ENCODE data around the gene TBC1D26.
"Not testable (repeated sequence)": the region's sequence is repeated elsewhere in the genome, so short reads cannot be mapped to it uniquely, and the experiment has no call there.

The TBC1D26 gene

GRCh38 chr17:15742921-15743320, 10.8 kb downstream of the TBC1D26 start:
- no peak for DNase-seq

- DNase-seq: no peak
Measured at GRCh38 chr17:15744074-15744676, 12.1 kb downstream of the TBC1D26 start.

GRCh38 chr17:15744885-15745284, 12.8 kb downstream of the TBC1D26 start:
- no peak for DNase-seq

- DNase-seq: not testable (repeated sequence)
Measured at GRCh38 chr17:15749403-15749802, 17.3 kb downstream of the TBC1D26 start.

GRCh38 chr17:15768865-15769533, 36.9 kb downstream of the TBC1D26 start:
- not testable (repeated sequence) for DNase-seq

GRCh38 chr17:15770679-15771078, 38.6 kb downstream of the TBC1D26 start:
- DNase-seq: not testable (repeated sequence)

- no peak for DNase-seq
Measured at GRCh38 chr17:15776871-15777270, 44.8 kb downstream of the TBC1D26 start.

- no peak for DNase-seq
Measured at GRCh38 chr17:15777297-15777696, 45.2 kb downstream of the TBC1D26 start.

GRCh38 chr17:15777717-15778116, 45.6 kb downstream of the TBC1D26 start:
- DNase-seq: no peak

- no peak for DNase-seq
Measured at GRCh38 chr17:15779119-15779518, 47.0 kb downstream of the TBC1D26 start.

GRCh38 chr17:15780188-15780587, 48.1 kb downstream of the TBC1D26 start:
- DNase-seq: no peak

- peak in 7 of 58 donors; percentile 2 to 19 (median 12) for DNase-seq
Measured at GRCh38 chr17:15782866-15783265, 50.8 kb downstream of the TBC1D26 start.

GRCh38 chr17:15783461-15783860, 51.4 kb downstream of the TBC1D26 start:
- no peak for DNase-seq

- peak in 1 of 58 donors; percentile 12 for DNase-seq
Measured at GRCh38 chr17:15784351-15784750, 52.3 kb downstream of the TBC1D26 start.

GRCh38 chr17:15787363-15788075, 55.4 kb downstream of the TBC1D26 start:
- not testable (repeated sequence) for DNase-seq

GRCh38 chr17:15788365-15788764, 56.3 kb downstream of the TBC1D26 start:
- DNase-seq: not testable (repeated sequence)

All from anterior cingulate cortex (tissue), 58 donors.